Fibroblast of skin of back (primary cell): Measurements from ENCODE around the gene ITGBL1.
A peak's percentile ranks its signal among the peaks of the same experiment; 100 is the strongest.

Experiments
- DNase-seq: peaks from one replicate; pipeline ENCODE4 v3.0.0-alpha.2; 2013

Gene ITGBL1

DNA sequence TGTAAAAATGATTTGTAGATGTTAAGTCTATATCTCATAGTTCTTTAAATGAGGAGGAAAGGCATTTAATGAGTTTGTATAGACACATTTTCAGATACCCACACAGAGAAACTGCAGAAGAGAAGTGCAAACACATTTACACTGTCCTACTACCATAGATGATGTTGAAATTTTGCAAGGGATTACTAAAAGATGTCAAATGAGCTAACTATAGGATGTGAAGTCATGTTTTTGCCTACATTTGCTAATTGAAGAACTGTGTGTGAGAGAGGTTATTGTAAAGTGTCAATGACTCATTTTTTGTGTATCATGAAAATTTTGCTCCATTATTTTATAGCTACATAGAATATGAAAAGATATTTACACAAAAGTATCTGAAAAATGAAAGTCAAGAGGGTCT lies 178.9 kb downstream of the ITGBL1 start:
- no peak for DNase-seq

DNA sequence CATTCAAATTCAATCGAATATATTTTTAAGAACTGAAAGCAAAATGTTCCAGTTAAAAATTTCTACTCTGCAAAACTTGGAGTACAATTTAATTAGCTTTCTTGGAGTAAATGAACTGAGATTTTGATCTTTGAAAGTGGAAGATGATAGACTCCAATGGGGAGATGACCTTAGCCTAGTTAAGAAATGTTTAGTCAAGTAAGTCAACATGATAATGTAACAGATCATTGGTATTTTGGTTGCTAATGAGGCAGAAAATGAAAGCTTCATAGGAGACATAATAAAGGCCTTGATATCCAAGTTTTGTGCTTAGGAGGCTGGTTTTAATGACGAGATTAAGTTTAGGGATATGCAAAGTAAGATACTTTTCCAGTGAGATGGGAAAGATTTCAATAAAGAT lies 181.7 kb downstream of the ITGBL1 start:
- DNase-seq = no peak

DNA sequence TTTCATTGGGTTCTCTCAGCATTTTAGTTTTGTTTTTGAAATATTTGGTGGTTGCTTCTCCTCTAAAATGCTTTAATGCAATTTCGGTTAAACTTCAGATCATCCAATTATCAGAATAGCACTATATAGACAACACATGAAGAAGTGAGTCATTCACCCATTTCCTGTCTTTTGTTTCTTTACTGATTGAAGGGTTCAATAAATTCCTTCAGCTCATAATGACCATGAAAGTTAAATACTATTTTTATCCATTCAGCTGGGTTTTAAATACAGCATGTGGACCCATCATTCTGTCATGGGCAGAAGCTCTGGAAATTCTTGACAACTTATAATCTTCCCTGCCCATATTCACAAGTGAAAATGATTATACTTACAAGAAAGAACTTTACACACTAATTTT lies 187.2 kb downstream of the ITGBL1 start:
- peak; percentile 19 for DNase-seq

DNA sequence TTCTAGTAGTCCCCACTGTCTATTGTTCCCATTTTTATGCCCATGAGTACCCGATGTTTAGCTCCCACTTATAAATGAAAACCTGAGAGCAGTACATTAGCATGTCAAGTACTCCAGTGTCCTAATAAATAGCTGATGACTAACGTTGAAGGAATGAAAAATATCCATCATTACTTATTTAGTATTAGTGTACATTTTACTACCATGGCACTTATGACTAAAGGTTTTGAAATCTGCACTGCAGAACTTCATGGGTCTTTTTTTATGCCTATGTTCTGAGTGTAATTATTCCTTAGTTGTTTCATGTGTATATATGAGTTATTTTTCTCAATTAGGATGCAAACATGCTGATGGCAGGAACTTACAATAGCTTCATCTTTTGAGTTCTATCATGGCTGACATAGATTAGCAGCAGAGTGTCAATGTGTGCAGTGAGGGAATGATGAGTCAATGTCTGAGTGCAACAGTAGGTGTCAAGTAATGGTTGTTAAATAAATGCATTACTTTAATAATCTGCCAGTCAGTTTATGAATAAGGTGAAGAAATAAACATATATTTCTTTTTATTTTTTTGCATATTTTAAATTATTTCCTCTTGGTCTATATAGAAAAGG lies 188.4 kb downstream of the ITGBL1 start:
- DNase-seq = peak; percentile 92

DNA sequence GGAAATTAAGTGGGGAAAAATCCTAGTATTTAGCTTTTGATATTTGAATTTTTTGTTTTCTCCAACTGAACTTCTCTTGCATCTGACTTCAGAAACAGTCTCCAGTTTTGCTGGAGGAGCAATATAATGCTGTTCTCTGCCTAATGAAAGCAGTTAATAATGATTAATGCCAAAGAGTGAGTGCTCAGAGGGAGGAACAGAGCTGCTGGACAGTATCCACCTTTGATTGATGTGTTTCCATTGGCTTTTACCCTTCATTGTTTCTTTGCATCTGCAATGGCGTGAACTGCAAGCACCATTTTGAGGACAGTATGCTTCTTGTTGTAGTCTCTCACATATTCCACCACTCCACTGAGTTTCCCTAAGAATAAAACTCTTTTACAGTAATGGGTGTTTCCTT lies 193.4 kb downstream of the ITGBL1 start:
- DNase-seq = no peak

DNA sequence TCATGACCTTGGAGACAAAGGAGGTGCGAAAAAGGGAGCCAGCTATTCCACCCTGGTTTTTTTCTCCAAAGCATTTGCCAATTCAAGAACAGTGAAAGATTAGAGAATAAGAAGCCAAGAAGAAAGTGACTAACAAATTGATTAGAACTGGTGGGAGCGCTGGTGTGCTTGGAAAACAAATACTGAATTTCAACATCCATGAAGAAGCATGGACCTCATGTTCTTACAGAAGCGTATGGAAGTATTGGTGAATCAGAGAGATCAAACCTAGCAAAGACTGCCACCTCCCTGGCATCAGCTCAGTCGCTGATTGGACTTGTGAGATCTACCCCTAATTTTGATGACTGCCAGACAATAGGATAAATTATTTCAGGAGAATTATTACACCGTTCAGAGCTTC lies 195.3 kb downstream of the ITGBL1 start:
- DNase-seq = no peak

DNA sequence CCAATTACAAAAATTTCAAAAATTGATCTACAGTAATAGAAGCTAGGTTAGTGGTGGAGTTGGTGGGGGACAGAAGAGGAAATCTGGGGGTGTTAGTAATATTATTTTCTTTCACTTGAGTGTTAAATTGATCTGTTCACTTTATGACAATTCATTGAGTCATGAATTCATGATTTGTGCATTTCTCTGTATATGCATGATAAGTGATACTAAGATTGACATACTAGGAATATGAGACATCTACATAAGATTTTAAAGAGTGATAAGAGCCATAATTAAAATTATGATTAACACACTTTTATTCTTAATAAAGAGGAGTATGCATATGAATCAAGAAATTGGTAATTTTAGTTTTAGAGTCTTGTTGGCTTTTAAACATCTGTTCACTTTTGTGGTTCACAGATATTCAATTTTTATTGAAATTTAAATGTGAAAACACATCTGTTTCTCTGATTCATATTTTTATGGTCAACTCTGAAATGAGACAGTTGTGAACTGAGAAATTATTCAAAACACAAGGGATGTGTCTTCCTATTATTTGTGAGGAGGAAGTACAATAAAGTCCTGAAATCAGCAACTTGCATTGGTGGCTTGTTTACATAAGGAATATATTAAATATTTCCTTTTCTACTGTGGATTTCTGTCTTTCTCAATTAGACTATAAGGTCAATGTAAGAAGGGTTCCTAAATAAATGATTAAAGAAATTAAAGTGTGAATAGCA lies 196.5 kb downstream of the ITGBL1 start:
- no peak for DNase-seq

DNA sequence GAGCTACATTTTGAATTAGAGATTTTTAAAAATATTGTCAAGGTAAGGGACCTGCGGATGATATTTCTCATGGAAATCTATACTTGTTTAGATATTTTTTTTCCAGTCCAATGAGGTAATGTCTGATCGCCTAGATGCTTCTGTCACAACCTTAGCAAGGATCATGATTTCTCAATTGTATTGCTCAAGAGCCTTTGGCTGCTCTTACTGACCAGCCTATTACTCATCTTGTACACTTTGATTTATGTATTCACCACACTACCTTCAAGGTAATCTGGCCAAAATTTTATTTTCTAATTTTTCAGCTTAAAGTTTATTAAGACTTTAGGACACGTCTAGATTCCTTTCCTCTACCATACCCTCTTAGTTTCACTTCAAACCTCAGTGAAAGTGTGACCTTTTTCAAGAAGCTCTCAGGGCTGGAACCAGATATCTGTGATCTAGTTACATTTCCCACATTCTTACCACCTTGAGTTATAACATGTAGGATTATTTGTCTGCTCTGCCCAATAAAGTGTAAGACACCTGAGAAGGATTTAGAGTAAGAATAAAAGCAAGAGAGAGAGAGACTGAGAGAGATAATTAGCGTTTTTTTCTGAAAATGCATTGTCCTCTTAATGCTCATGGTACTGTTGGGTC lies 197.1 kb downstream of the ITGBL1 start:
- peak; percentile 15 for DNase-seq

DNA sequence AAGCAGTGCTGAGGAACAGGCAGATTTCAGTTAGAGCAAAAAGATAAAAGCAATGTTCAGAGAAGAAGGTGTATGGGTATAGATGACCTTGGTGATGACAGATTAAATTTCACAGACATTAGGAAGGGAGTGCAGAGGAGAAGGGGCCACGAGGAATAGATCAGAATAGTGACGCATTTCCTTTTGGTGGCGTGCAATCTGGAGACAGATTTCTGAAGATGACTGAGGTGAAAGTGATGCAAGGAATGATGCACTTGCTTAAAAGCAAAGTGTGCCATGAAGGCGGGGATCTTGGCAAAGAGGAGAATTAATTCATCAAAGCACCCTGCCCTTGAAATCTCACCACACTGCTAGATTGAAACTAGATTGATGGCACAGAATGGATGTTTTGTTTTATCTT lies 202.4 kb downstream of the ITGBL1 start:
- peak; percentile 8 for DNase-seq

DNA sequence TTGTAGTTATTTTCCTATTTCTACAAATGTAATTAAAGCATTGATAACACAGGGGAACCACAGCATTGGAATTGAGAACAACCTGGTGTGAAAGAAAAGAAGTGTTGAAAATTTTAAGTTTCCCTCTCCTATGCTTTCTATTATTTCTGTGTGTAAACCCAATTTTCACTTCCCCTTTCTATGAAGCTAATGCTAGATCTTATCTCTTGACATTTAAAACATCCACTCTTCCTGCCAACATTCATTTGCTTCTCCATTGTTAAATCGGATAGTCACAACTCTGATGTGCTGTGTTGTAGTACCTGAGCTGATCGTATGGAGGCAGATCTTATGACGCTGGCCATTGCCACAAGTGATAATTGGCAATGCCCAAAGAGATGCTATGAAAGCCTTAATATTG lies 203.0 kb downstream of the ITGBL1 start:
- DNase-seq = no peak

DNA sequence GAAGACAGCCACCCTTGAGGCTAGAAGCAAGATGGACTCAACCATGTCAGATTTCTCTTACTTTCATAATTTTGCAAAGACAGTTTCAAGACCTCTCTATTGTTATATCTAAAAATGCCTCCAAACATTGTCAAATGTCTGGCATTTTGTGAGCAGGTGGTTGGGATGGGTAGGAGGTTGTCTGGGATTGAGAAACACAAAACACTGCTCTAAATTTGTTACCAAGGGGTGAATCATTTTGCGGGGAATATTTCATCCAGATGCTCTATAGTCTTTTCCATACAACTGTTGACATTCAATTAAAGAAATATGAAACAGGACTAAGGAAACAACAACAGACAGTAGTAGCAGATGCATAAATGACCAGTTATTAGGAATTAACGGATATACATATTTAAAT lies 208.2 kb downstream of the ITGBL1 start:
- DNase-seq = no peak

DNA sequence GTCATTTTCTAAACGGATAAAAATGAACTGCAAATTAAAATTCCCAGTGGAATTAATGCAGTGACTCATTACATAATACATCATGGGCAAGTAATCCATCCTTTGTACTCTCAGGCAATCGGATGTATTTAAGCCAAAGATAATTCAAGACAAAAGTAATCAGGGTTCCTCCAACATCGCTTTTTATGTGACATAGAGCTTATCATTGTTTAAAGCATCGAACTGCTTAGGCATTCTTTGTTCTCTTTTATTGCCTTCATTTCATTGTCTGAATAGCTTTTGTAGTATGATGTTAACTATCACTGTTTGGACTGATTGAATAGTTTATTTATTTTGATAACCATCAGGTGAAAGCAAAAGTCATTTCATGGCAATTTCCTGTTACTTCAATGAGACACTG lies 209.4 kb downstream of the ITGBL1 start:
- DNase-seq = no peak

DNA sequence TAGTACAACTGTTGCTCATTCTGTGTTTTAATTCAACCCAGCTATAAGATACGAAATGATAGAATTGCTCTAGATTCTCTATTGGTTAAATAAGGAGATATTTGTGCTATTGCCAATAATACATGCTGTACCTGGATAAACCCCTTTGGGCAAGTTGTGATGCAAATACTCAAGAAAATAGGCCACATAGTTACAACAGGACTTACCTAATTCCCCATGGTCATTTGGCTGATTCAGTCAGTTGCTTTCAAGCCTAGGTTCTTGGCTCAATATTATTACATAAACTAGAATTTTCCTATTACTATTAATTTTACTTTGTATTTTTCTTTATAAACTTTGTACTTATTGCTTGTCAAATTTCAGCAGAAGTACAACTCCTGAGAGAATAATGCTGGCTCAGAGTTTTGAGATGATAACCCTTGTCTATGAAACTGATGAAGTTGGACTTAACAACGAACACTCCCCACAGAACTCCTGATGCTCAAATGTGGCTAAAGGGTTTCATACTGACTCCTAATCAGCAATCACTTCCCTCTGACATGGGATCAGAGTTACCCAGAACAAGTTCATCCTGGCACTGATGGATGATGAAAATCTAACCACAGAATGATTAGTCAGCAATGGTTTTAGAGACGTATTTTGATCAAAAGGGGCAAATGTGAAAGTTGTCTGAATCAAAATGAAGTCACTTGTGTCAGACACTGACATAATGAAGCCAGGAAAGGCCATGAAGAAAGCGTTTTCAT lies 221.1 kb downstream of the ITGBL1 start:
- no peak for DNase-seq

DNA sequence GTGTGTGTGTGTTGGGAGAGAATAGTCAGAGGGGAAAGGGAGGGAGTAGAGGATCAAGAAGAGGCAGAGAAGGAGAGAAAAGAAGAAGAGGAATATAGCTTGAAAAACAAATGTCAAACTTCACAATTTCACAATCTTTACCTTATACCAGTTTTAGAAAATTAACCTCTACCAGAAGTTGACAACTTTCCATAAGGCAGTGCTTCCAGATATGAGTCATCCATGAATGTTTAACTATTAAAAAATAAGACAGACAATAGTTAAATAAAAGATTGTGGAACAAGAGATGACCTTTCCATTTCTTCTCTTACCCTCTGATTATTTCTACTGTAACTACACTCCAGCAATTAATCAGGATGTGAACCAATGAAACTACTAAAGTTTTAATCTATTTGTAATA lies 229.4 kb downstream of the ITGBL1 start:
- DNase-seq = no peak

DNA sequence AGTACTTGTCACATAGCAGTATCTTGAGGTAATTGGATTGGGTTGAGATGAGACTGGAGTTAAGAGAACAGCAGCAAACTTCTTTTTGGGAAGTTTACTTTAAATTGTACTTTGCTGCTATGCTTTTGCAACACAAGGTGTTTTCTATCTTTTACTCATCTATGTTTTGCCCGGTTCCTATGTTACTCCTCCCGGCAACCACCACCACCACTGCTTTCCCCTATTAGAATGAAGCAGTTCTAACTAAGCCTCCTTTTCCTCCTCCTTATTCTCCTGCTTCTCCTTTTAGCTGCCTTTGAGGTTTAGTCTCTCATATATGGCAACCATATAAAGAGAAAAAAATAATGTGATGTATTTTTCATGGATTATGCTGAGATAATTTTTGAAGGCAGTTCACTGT lies 233.5 kb downstream of the ITGBL1 start:
- DNase-seq = no peak

DNA sequence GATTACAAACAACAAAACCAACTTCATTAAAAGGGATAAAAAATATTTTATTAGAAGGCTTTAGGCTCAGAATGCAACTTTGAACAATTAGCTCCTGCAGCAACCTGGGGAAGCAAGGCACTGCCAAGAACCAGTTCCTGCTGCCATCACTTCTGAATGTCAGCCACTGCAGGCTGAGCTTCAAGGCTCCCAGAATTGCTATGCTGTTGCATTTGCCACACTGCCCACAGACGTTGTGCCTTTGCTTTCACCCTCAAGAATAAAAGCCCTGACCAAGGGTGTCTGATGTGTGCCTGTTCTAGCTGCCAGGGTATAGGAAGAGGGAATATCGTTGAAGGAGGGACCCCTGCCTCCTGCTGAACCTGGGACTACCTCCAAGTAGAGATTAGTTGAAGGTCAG lies 238.4 kb downstream of the ITGBL1 start:
- DNase-seq = no peak

DNA sequence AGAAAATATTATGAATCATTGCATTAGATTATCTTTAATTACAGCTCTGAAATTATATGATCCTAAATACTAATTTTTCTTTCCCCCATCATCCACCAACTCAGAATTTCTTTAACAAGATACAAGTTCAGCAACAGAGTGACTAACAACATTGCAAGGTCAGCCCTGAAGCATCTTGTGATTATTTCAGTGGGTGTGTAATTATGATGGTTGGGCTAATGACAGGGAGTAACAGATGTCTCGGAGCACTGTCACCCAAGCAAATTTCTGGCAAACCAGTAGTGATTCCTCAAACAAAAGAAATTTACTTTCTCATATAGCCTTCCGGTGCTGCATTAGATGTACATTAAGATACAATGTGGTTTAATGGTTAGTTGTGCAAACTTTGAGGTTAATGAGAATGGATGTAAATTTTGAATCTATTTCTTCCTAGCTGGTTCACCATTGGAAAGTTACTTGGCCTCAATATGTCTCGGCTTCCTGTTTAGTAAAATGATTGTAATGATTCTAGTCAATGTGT lies 238.9 kb downstream of the ITGBL1 start:
- no peak for DNase-seq

DNA sequence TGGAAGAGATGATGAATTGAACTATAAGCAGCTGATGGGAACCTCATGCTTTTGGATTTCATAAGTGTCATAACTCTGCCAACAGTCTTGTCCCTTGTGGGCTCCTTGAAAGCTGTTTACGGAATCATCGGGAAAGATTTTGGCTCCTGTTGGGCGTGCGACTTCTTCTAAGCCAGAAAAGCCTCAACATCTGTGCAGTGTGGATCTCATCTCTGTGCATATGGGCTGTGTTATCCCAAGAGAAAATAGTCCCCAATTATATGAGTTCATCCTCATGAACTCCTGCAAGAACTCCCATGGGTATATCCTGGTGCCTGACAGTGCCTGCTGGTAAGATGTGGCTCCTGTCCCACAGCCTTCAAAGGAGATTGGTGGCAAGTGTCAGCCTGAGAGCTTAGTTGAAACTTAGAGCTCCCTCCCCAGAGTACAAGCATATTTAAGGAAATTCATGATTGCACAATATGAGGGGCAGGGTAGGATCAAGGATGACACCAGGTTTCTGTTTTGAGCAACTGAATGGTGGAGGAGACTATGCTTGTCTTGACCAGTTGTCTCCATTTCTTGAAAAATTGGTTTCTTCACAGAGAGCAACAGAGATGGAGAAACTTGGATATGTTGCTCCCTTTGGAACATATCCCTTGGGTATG lies 243.5 kb downstream of the ITGBL1 start:
- no peak for DNase-seq

DNA sequence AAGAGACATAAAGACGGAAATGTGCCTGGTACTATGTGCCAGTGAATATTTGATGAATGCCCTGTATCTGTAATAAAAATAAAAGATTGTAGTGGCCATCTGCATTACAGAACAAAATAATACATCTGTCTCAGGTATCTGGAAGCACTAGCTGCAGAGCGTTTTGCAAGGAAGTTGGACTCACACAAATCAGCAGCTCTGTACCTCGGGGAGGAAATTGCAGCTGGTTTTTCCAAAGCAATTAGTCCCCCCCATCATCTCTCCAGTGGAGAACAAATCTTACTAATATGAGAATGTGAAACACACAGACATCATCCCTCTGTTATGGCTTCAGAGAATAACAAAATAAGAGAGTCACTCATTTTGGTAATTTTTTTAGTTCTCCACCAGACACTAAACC lies 245.3 kb downstream of the ITGBL1 start:
- no peak for DNase-seq

DNA sequence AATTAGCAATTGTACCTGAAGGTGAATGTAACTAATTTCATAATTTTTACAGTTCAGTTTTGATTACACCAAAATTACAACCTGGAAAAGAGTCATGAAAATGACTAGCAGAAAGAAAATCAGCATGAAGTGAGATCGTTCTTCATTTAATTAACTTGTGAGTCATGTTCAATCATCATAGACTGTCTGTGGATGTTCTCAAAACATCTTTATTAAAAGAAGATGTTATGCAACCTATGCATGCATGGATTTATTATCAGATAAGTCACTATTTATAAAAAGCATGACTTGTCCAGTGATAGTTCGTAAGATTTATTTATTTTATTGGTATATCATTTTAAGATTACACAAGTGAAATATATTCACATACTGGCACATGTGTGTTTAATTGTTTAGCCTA lies 245.9 kb downstream of the ITGBL1 start:
- DNase-seq = peak; percentile 21

DNA sequence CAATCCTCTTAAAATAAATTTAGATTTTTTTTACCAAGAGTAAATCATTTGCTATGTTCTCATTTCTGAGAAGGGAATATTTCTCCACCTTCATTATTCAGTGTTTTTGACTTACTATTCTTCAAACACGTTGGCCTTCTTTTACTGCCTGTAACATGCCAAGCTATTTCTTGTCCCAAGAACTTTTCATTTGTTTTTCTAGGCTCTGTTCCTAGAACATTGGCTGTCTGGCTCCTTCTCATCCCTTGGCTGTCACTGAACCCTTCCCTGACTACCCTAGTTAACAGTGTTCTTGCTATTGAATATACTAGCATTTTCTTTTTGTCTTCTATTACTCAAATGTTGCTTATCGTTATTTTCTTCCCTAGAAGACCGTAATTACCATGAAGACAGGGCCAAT lies 248.1 kb downstream of the ITGBL1 start:
- peak; percentile 43 for DNase-seq

DNA sequence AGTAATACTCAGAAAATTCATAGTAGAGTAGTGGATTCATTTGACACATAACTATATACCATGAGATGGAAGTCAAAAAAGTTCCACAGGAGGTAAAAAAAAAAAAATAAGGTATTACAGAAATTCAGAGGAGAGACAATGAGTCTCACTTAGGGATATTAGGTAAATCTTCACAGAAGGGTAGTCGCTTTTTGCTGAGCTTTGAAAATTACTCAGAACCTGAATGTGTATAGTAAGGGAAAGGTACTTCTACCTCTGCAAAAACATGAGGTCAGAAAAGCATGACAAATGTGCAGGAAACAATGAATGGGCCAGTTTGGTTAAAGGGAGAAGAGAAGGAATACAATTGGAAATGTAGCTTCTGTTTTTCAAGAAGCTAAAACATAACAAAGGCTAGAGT lies 250.6 kb downstream of the ITGBL1 start:
- DNase-seq = no peak

DNA sequence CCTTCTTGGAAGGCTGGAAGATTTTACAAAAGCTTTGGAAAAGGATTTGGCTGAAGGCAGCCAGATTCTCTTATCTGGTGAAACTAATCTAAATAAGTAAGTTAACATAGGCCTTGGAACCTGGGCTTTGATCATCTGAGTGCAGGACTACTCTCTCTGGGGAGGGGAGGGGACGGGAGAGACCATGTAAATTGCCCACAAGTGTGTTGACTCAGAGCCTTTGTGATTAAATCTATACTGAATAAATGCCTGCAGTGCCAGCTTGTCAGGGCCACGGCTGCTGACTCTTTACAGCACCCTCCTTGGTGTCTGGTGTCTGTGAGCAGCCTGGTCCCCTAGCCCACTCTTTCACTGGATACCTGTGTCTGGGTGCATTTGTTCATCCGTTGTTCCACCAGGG lies 251.4 kb downstream of the ITGBL1 start:
- DNase-seq = no peak
